Body of pancreas (tissue), 4 donors: ENCODE measurements around the gene ITGB1BP1.

Experiments
- CTCF ChIP-seq, 7 experiments: fragments of 450-650 bp in 4 of 7; fragments of 200-600 bp in 3 of 7; sonication (generic) in 3 of 7; IDR thresholded peaks; one replicate each; pipeline ENCODE4 v1.5.1; 2016 to 2019; ENCODE audit warnings: antibody characterized with exemption in 7 of 7
- POLR2A ChIP-seq, 3 donors: fragments of 450-650 bp; IDR thresholded peaks; one replicate each; pipeline ENCODE4 v1.6.1; 2016; ENCODE audit warnings: antibody characterized with exemption in 3 of 3, mild to moderate bottlenecking in 2 of 3

- TF ChIP-seq POLR2A (IDR thresholded peaks at IDR 0.05) (no peak), CTCF (IDR thresholded peaks at IDR 0.05) (no peak)
These were observed 6.4 kb downstream of the ITGB1BP1 start for GRCh38 chr2:9416962-9417316.
